ENCODE data around the gene PPP6R2.

GRCh38 chr22:50320671-50321325, 22.3 kb upstream of the PPP6R2 start:
- no peak for TF ChIP-seq EZH2phosphoT487 (IDR thresholded peaks at IDR 0.05; ENCODE audit: borderline replicate concordance, low read depth, low read length)
- TF ChIP-seq, protein P1, sequence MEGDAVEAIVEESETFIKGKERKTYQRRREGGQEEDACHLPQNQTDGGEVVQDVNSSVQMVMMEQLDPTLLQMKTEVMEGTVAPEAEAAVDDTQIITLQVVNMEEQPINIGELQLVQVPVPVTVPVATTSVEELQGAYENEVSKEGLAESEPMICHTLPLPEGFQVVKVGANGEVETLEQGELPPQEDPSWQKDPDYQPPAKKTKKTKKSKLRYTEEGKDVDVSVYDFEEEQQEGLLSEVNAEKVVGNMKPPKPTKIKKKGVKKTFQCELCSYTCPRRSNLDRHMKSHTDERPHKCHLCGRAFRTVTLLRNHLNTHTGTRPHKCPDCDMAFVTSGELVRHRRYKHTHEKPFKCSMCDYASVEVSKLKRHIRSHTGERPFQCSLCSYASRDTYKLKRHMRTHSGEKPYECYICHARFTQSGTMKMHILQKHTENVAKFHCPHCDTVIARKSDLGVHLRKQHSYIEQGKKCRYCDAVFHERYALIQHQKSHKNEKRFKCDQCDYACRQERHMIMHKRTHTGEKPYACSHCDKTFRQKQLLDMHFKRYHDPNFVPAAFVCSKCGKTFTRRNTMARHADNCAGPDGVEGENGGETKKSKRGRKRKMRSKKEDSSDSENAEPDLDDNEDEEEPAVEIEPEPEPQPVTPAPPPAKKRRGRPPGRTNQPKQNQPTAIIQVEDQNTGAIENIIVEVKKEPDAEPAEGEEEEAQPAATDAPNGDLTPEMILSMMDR (conservative IDR thresholded peaks at IDR 0.05; ENCODE audit: low read length), result no peak
